Measurements from ENCODE around the gene EGFL7.

DNA sequence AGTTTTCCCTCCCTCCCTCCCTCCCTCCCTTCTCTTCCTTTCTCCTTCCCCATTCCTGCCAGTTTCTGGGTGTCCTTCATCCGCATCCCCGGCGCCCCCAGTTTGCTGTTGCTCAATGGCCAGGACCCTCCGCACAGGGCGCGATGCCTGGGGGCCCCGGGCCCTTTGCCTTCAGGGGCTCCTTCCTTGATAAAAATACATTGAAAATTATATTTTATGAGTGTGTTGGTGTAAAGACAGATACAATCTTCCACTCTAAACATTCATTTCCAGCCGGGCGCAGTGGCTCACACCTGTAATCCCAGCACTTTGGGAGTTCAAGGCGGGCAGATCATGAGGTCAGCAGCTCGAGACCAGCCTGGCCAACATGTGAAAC, 32.1 kb downstream of the EGFL7 start:
- TF ChIP-seq HDAC2 (IDR thresholded peaks at IDR 0.05; ENCODE audit: borderline replicate concordance in 1 of 2, low read depth in 2 of 2, low read length in 2 of 2), result no peak
- no peak for TF ChIP-seq POLR2AphosphoS5 (IDR thresholded peaks at IDR 0.05; ENCODE audit: low read depth, low read length)
- TF ChIP-seq, protein P1, sequence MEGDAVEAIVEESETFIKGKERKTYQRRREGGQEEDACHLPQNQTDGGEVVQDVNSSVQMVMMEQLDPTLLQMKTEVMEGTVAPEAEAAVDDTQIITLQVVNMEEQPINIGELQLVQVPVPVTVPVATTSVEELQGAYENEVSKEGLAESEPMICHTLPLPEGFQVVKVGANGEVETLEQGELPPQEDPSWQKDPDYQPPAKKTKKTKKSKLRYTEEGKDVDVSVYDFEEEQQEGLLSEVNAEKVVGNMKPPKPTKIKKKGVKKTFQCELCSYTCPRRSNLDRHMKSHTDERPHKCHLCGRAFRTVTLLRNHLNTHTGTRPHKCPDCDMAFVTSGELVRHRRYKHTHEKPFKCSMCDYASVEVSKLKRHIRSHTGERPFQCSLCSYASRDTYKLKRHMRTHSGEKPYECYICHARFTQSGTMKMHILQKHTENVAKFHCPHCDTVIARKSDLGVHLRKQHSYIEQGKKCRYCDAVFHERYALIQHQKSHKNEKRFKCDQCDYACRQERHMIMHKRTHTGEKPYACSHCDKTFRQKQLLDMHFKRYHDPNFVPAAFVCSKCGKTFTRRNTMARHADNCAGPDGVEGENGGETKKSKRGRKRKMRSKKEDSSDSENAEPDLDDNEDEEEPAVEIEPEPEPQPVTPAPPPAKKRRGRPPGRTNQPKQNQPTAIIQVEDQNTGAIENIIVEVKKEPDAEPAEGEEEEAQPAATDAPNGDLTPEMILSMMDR (IDR thresholded peaks at IDR 0.05; ENCODE audit: control extremely low read depth in 1 of 3, insufficient read depth in 1 of 3, low read depth in 1 of 3, low read length in 3 of 3), result no peak
- no peak for TF ChIP-seq POLR2A (IDR thresholded peaks at IDR 0.05; ENCODE audit: control extremely low read depth in 1 of 2, low read depth in 2 of 2, low read length in 2 of 2)
- no peak for TF ChIP-seq POU5F1 (IDR thresholded peaks at IDR 0.05; ENCODE audit: low read depth, low read length)
- no peak for TF ChIP-seq EZH2 (IDR thresholded peaks at IDR 0.05; ENCODE audit: low read depth, low read length, severe bottlenecking)
- TF ChIP-seq, protein P2, sequence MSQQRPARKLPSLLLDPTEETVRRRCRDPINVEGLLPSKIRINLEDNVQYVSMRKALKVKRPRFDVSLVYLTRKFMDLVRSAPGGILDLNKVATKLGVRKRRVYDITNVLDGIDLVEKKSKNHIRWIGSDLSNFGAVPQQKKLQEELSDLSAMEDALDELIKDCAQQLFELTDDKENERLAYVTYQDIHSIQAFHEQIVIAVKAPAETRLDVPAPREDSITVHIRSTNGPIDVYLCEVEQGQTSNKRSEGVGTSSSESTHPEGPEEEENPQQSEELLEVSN (IDR thresholded peaks at IDR 0.05), result no peak
- TF ChIP-seq, protein P3, sequence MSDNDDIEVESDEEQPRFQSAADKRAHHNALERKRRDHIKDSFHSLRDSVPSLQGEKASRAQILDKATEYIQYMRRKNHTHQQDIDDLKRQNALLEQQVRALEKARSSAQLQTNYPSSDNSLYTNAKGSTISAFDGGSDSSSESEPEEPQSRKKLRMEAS (IDR thresholded peaks at IDR 0.05), result no peak
- no peak for TF ChIP-seq EP300 (IDR thresholded peaks at IDR 0.05; ENCODE audit: borderline replicate concordance in 1 of 2, low read depth in 2 of 2, low read length in 2 of 2)
- TF ChIP-seq CHD1 (IDR thresholded peaks at IDR 0.05; ENCODE audit: low read depth, low read length), result no peak
